Esophagus squamous epithelium (tissue), 5 donors: ENCODE measurements around the gene ELOVL3. TPM values are rescaled to one million over a fixed set of nuclear protein-coding genes. Genes with fewer than 3 reads are reported as not detected.

ENCODE experiments used
- DNase-seq: peaks from one replicate; lab custom pipeline; 2025; lab: John Stamatoyannopoulos, UW
- H3K27ac ChIP-seq, 4 donors: fragments of 200-600 bp; sonication (generic); one replicate each; pipeline ENCODE4 v1.5.1; 2016 to 2019; ENCODE audit warnings: mild to moderate bottlenecking in 1 of 4
- H3K27me3 ChIP-seq, 4 donors: fragments of 200-600 bp; sonication (generic); 1 replicate in 3 of 4; 2 replicates in 1 of 4; pipeline versions ENCODE4 v1.5.1 to v1.6.0; 2017 to 2021; ENCODE audit warnings: antibody characterized with exemption in 1 of 4
- H3K36me3 ChIP-seq, 3 donors: fragments of 200-600 bp; sonication (generic); one replicate each; pipeline ENCODE4 v1.5.1; 2016 to 2019
- H3K4me1 ChIP-seq, 3 donors: fragments of 200-600 bp; sonication (generic); one replicate each; pipeline ENCODE4 v1.5.1; 2017 to 2019
- H3K4me3 ChIP-seq, 4 donors: fragments of 200-600 bp; sonication (generic); 1 replicate in 3 of 4; 2 replicates in 1 of 4; pipeline ENCODE4 v1.5.1; 2016 to 2019; ENCODE audit warnings: mild to moderate bottlenecking in 2 of 4, moderate library complexity in 1 of 4
- H3K9me3 ChIP-seq, 3 donors: fragments of 200-600 bp; sonication (generic); one replicate each; pipeline ENCODE4 v1.5.1; 2016 to 2019
- POLR2A ChIP-seq, 4 donors: fragments of 450-650 bp; IDR thresholded peaks; one replicate each; pipeline ENCODE4 v1.6.1; 2017; ENCODE audit warnings: antibody characterized with exemption in 4 of 4, mild to moderate bottlenecking in 4 of 4, moderate library complexity in 3 of 4
- WGBS, 2 donors: methylation state at CpG; one replicate each; pipeline ENCODE4 v1.1.5; 2018; 5-methylcytosine and 5-hydroxymethylcytosine counted together
- intact Hi-C: fragments of 100-400 bp; cut with DNase I; formaldehyde crosslinking; loops from one replicate; pipeline ENCODE4 v1.15.0; 2022
- total RNA-seq, 4 donors: library from RNA; depleted of rRNA; stranded (reverse); fragments of >200 nt; gene quantifications; one replicate each; pipeline ENCODE4 v1.1.0, GENCODE V29; 2016
- TF ChIP-seq, protein P1 (sequence below), 6 experiments: fragments of 450-650 bp in 4 of 6; fragments of 200-600 bp in 2 of 6; sonication (generic) in 2 of 6; IDR thresholded peaks; one replicate each; pipeline ENCODE4 v1.5.1; 2016 to 2019; ENCODE audit warnings: antibody characterized with exemption in 6 of 6, mild to moderate bottlenecking in 4 of 6, moderate library complexity in 4 of 6
- donor health status: DM: yes; HTN: yes; CAD: no.

The ELOVL3 gene
- total RNA-seq, 4 donors from 2014 or later: not detected

- Histone ChIP-seq H3K27ac (no peak overlapping the region), H3K36me3 (peaks cover 0 to 26% (median 0%) of the 10 kb centered on the region in 3 donors), H3K9me3 (no peaks in the 10 kb centered on the region), H3K27me3 (no peaks in the 10 kb centered on the region), H3K4me3 (no peak overlapping the region), H3K4me1 (peaks cover 0 to 31% (median 13%) of the 10 kb centered on the region in 3 donors)
- DNase-seq: no peak
- TF ChIP-seq, protein P1, sequence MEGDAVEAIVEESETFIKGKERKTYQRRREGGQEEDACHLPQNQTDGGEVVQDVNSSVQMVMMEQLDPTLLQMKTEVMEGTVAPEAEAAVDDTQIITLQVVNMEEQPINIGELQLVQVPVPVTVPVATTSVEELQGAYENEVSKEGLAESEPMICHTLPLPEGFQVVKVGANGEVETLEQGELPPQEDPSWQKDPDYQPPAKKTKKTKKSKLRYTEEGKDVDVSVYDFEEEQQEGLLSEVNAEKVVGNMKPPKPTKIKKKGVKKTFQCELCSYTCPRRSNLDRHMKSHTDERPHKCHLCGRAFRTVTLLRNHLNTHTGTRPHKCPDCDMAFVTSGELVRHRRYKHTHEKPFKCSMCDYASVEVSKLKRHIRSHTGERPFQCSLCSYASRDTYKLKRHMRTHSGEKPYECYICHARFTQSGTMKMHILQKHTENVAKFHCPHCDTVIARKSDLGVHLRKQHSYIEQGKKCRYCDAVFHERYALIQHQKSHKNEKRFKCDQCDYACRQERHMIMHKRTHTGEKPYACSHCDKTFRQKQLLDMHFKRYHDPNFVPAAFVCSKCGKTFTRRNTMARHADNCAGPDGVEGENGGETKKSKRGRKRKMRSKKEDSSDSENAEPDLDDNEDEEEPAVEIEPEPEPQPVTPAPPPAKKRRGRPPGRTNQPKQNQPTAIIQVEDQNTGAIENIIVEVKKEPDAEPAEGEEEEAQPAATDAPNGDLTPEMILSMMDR (IDR thresholded peaks at IDR 0.05): no peak
- TF ChIP-seq POLR2A (IDR thresholded peaks at IDR 0.05): no peak
- 44 to 51% methylated on average over 3 of the region's 3 CpGs for WGBS, 2 donors
- intact Hi-C loops: no loop called here
These were observed 42.9 kb downstream of the ELOVL3 start for GRCh38 chr10:102269017-102269416.

- no peaks in the 10 kb centered on the region for H3K27me3 ChIP-seq
- no peak for DNase-seq
- intact Hi-C loops: no loop called here
- WGBS, 2 donors: 56 to 69% methylated on average over 1 of the region's 1 CpG
- no peak overlapping the region for H3K27ac ChIP-seq
- H3K36me3 ChIP-seq: peaks cover 0 to 20% (median 0%) of the 10 kb centered on the region in 3 donors
- peaks cover 0 to 12% (median 0%) of the 10 kb centered on the region in 3 donors for H3K4me1 ChIP-seq
- no peak for TF ChIP-seq POLR2A (IDR thresholded peaks at IDR 0.05)
- TF ChIP-seq, protein P1 (IDR thresholded peaks at IDR 0.05): no peak
- no peak overlapping the region for H3K4me3 ChIP-seq
- H3K9me3 ChIP-seq: no peaks in the 10 kb centered on the region
These were observed 48.0 kb downstream of the ELOVL3 start for GRCh38 chr10:102274062-102274461.

DNA sequence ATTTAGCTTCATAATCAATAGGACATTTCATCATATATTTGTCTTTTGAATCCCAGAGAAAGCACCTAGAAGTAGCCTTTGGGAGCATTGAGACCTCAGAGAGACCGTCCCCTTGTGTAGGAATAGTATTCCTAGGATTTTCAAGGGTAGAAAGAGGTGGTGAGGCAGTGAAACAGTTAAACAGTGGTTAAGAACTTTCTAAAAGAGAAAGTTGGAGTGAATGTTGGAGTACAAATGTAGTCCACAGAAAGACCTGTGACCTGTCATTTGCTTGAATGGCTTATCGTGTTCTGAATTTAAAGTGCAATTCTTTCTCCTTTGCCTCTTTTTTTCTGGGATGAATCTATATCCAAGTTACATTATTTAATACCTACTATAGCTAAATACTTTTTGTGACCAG lies 49.2 kb downstream of the ELOVL3 start:
- no peak overlapping the region for H3K27ac ChIP-seq

GRCh38 chr10:102279104-102279503 lies 53.0 kb downstream of the ELOVL3 start:
- H3K27me3 ChIP-seq: no peaks in the 10 kb centered on the region
- peaks cover 19 to 58% (median 20%) of the 10 kb centered on the region in 3 donors for H3K4me1 ChIP-seq
- H3K27ac ChIP-seq: no peak overlapping the region
- H3K36me3 ChIP-seq: peaks cover 0 to 16% (median 0%) of the 10 kb centered on the region in 3 donors
- DNase-seq: no peak
- intact Hi-C loops: no loop called here
- H3K9me3 ChIP-seq: no peaks in the 10 kb centered on the region
- no peak overlapping the region for H3K4me3 ChIP-seq
- no peak for TF ChIP-seq POLR2A (IDR thresholded peaks at IDR 0.05)
- TF ChIP-seq, protein P1 (IDR thresholded peaks at IDR 0.05): no peak

More for the DNA sequence above, 49.2 kb downstream of the ELOVL3 start:
- intact Hi-C loops: no loop called here
- H3K27me3 ChIP-seq: no peaks in the 10 kb centered on the region
- H3K9me3 ChIP-seq: no peaks in the 10 kb centered on the region
- H3K36me3 ChIP-seq: peaks cover 0 to 20% (median 0%) of the 10 kb centered on the region in 3 donors
- peaks cover 2 to 22% (median 6%) of the 10 kb centered on the region in 3 donors for H3K4me1 ChIP-seq
- H3K4me3 ChIP-seq: no peak overlapping the region
- 86 to 97% methylated on average over 2 of the region's 2 CpGs for WGBS, 2 donors
- no peak for TF ChIP-seq POLR2A (IDR thresholded peaks at IDR 0.05)
- TF ChIP-seq, protein P1 (IDR thresholded peaks at IDR 0.05): no peak
- DNase-seq: no peak

Other genes starting within 250 kb of the ELOVL3 start
- 10 to 100 TPM; 13.3 to 17.2 (median 16.1) TPM for gene ARMH3, start 170.1 kb upstream of the ELOVL3 start, total RNA-seq
- 10 to 100 TPM; 22.7 to 29.4 (median 23.3) TPM for gene HPS6, start 160.9 kb upstream of the ELOVL3 start, total RNA-seq
- 10 to 100 TPM; 26.2 to 54.0 (median 27.3) TPM for gene LDB1, start 105.9 kb upstream of the ELOVL3 start, total RNA-seq
- gene PPRC1, start 93.3 kb upstream of the ELOVL3 start, total RNA-seq: 10 to 100 TPM; 10.5 to 29.9 (median 27.2) TPM
- 10 to 100 TPM; 38.6 to 90.6 (median 83.4) TPM for gene NOLC1, start 73.9 kb upstream of the ELOVL3 start, total RNA-seq
- not detected for gene PITX3, start 15.2 kb downstream of the ELOVL3 start, total RNA-seq
- gene GBF1, start 19.2 kb downstream of the ELOVL3 start, total RNA-seq: 10 to 100 TPM; 22.5 to 39.0 (median 28.6) TPM
- gene NFKB2, start 169.4 kb downstream of the ELOVL3 start, total RNA-seq: 10 to 100 TPM; 10.7 to 20.2 (median 15.6) TPM
- gene PSD, start 192.5 kb downstream of the ELOVL3 start, total RNA-seq: 1 to 10 TPM in 2 of 4 donors, under 1 TPM in 2; 0.22 to 3.4 (median 0.93) TPM
- 10 to 100 TPM; 10.6 to 20.2 (median 18.8) TPM for gene FBXL15, start 194.5 kb downstream of the ELOVL3 start, total RNA-seq
- gene CUEDC2, start 206.3 kb downstream of the ELOVL3 start, total RNA-seq: 10 to 100 TPM; 16.6 to 37.6 (median 27.0) TPM
- gene C10orf95, start 225.2 kb downstream of the ELOVL3 start, total RNA-seq: 1 to 10 TPM in 2 of 4 donors, under 1 TPM in 1, not detected in 1; 0.23 to 1.9 (median 1.1) TPM